GM12878 (cell line): Measurements from ENCODE around the gene NCBP3. TPM values are rescaled to one million over a fixed set of nuclear protein-coding genes. Genes with fewer than 3 reads are reported as not detected.

Experiments used
- ATAC-seq: fragments of 200-7000 bp; cut with Tn5 transposase; 3 replicates; pipeline ENCODE4 v1.9.1; 2020; ENCODE audit warnings: mild to moderate bottlenecking, moderate library complexity
- BruUV-seq: library from RNA; stranded (reverse); fragments of 400-500 nt; replicated peaks from 2 replicates; lab custom pipeline; 2021; lab: Mats Ljungman, UMichigan
- CTCF ChIA-PET: fragments of 300-600 bp; sonication (Branson Sonifier 250); formaldehyde crosslinking; extraction: SDS; loops from one replicate; lab custom pipeline; 2021; ENCODE audit warnings: inconsistent platforms; lab: Yijun Ruan, JAX
- POLR2A ChIA-PET: fragments of 350-600 bp; formaldehyde crosslinking; extraction: SDS; loops from one replicate; lab custom pipeline; 2021; ENCODE audit warnings: inconsistent platforms; lab: Charles Lee
- RAD21 ChIA-PET: fragments of 300-600 bp; sonication (Branson Sonifier 250); formaldehyde crosslinking; loops from one replicate; lab custom pipeline; 2023; ENCODE audit warnings: antibody characterized with exemption; ENCODE audit not compliant: unreplicated experiment; lab: Charles Lee
- SMC1A ChIA-PET: fragments of 300-600 bp; sonication (Branson Sonifier 250); formaldehyde crosslinking; loops from one replicate; lab custom pipeline; 2023; ENCODE audit not compliant: unreplicated experiment, uncharacterized antibody; lab: Charles Lee
- DNase-seq: peaks from one replicate; pipeline ENCODE4 v3.0.0-alpha.2; 2011; ENCODE audit warnings: low read depth, low spot score
- FAIRE-seq: peaks from 3 replicates; lab custom pipeline; 2011; peaks lifted over from hg19 to GRCh38; lab: Jason Lieb, UNC
- H2AFZ ChIP-seq: 2 replicates; pipeline ENCODE4 v1.6.0; 2011; ENCODE audit warnings: low read depth, low read length, control low read depth; ENCODE audit not compliant: control insufficient read depth
- H3K27ac ChIP-seq: 2 replicates; pipeline ENCODE4 v1.5.1; 2011; ENCODE audit warnings: control low read depth; ENCODE audit not compliant: control insufficient read depth, insufficient read depth
- H3K27me3 ChIP-seq, 2 experiments: replicated peaks in 1 of 2; 2 replicates each; pipeline versions ENCODE4 v1.6.0 to v1.6.1; 2011; ENCODE audit warnings: low read length in 1 of 2; ENCODE audit not compliant: control insufficient read depth in 2 of 2, insufficient read depth in 2 of 2
- H3K36me3 ChIP-seq, 2 experiments: 2 replicates each; pipeline ENCODE4 v1.5.1; 2011; ENCODE audit warnings: low read length in 1 of 2; ENCODE audit not compliant: control insufficient read depth in 2 of 2, insufficient read depth in 2 of 2
- H3K4me1 ChIP-seq: 2 replicates; pipeline ENCODE4 v1.6.1; 2011; ENCODE audit warnings: mild to moderate bottlenecking, low read length, moderate library complexity, mixed read lengths; ENCODE audit not compliant: control insufficient read depth, insufficient read depth
- H3K4me2 ChIP-seq: 2 replicates; pipeline ENCODE4 v1.6.0; 2011; ENCODE audit warnings: control low read depth; ENCODE audit not compliant: control insufficient read depth, insufficient read depth
- H3K4me3 ChIP-seq: fragments of 200-600 bp; sonication (generic); 2 replicates; pipeline ENCODE4 v1.5.1; 2016
- H3K79me2 ChIP-seq: 2 replicates; pipeline ENCODE4 v1.6.0; 2011; ENCODE audit warnings: low read length; ENCODE audit not compliant: control insufficient read depth, insufficient read depth
- H3K9ac ChIP-seq: 2 replicates; pipeline ENCODE4 v1.8.0; 2011; ENCODE audit warnings: low read length, control low read depth, mixed read lengths; ENCODE audit not compliant: control insufficient read depth, insufficient read depth
- H3K9me3 ChIP-seq: replicated peaks from 3 replicates; pipeline ENCODE4 v1.5.1; 2011; ENCODE audit warnings: mild to moderate bottlenecking, low read length; ENCODE audit not compliant: control insufficient read depth, insufficient read depth
- H4K20me1 ChIP-seq: 2 replicates; pipeline ENCODE4 v1.6.0; 2011; ENCODE audit not compliant: control insufficient read depth, insufficient read depth
- CHD1 ChIP-seq: IDR thresholded peaks from 2 replicates; pipeline ENCODE4 v1.6.1; 2012; ENCODE audit warnings: low read depth, low read length, improper control_type of control experiment
- DPF2 ChIP-seq: fragments of 450-650 bp; IDR thresholded peaks from 2 replicates; pipeline ENCODE4 v1.6.1; 2017; ENCODE audit warnings: mild to moderate bottlenecking
- EP300 ChIP-seq, 2 experiments: fragments of 150-350 bp in 1 of 2; IDR thresholded peaks; 2 replicates each; pipeline ENCODE4 v1.6.1; 2011 to 2012; ENCODE audit warnings: low read depth in 2 of 2, low read length in 2 of 2, borderline replicate concordance in 1 of 2, improper control_type of control experiment in 1 of 2, inconsistent platforms in 1 of 2; ENCODE audit not compliant: control insufficient read depth in 1 of 2
- ETV6 ChIP-seq, 2 experiments: fragments of 450-650 bp in 1 of 2; IDR thresholded peaks in 1 of 2; conservative IDR thresholded peaks in 1 of 2; 2 replicates each; pipeline ENCODE4 v1.6.1; 2014; ENCODE audit warnings: antibody characterized with exemption in 1 of 2, borderline replicate concordance in 1 of 2, low read depth in 1 of 2, mild to moderate bottlenecking in 1 of 2, moderate library complexity in 1 of 2
- HDAC6 ChIP-seq: fragments of 200-600 bp; sonication (generic); IDR thresholded peaks from one replicate; pipeline ENCODE4 v1.8.0; 2017; ENCODE audit warnings: antibody characterized with exemption; ENCODE audit not compliant: unreplicated experiment
- IRF4 ChIP-seq: IDR thresholded peaks from 2 replicates; pipeline ENCODE4 v1.6.1; 2011; ENCODE audit warnings: low read depth, low read length
- KDM1A ChIP-seq: fragments of 200-600 bp; sonication (generic); IDR thresholded peaks from 2 replicates; pipeline ENCODE4 v1.6.1; 2016; ENCODE audit warnings: borderline replicate concordance
- SIX5 ChIP-seq: IDR thresholded peaks from 2 replicates; pipeline ENCODE4 v1.6.1; 2011; ENCODE audit warnings: mild to moderate bottlenecking, low read depth, low read length, moderate library complexity; ENCODE audit not compliant: severe bottlenecking
- SRF ChIP-seq, 2 experiments: IDR thresholded peaks; 2 replicates each; pipeline ENCODE4 v1.6.1; 2011; ENCODE audit warnings: low read depth in 2 of 2, low read length in 2 of 2, mild to moderate bottlenecking in 1 of 2, moderate library complexity in 1 of 2
- SUZ12 ChIP-seq: fragments of 200-600 bp; sonication (generic); IDR thresholded peaks from one replicate; pipeline ENCODE4 v1.6.1; 2018; ENCODE audit warnings: antibody characterized with exemption, mild to moderate bottlenecking; ENCODE audit not compliant: unreplicated experiment
- ZSCAN29 ChIP-seq: fragments of 450-650 bp; IDR thresholded peaks from 2 replicates; pipeline ENCODE4 v1.6.1; 2017; ENCODE audit warnings: mild to moderate bottlenecking, moderate library complexity
- WGBS: methylation state at CpG from one replicate; pipeline ENCODE4 v1.1.6; 2016; ENCODE audit warnings: low lambda C conversion rate; ENCODE audit not compliant: insufficient replicate concordance, insufficient coverage; ENCODE audit errors: missing lambda C conversion rate; 5-methylcytosine and 5-hydroxymethylcytosine counted together
- in situ Hi-C: fragments of 300-500 bp; cut with MboI; formaldehyde crosslinking; loops from 9 replicates; pipeline ENCODE4 v1.14.3; 2018; ENCODE audit warnings: mixed read lengths
- intact Hi-C: fragments of 100-400 bp; cut with micrococcal nuclease; formaldehyde crosslinking; loops from one replicate; pipeline ENCODE4 v1.14.2; 2022; ENCODE audit not compliant: unreplicated experiment
- polyA plus RNA-seq, 11 experiments: library from polyadenylated mRNA; depleted of rRNA in 4 of 11; unstranded in 6 of 11; stranded (reverse) in 5 of 11; fragments of >200 nt; fragmentation: Nextera tagmentation in 4 of 11; fragmentation: Illumina TruSeq in 1 of 11; extraction: Ambion mirVana in 4 of 11; extraction: Trizol in 1 of 11; gene quantifications; 1 replicate in 1 of 11; 2 replicates in 10 of 11; pipeline versions ENCODE4 v1.2.1 to v1.2.3, GENCODE V29; 2011 to 2016; ENCODE audit warnings: inconsistent platforms in 2 of 11, missing spikeins in 2 of 11, low read depth in 1 of 11
- total RNA-seq, 4 experiments: library from RNA; depleted of rRNA in 3 of 4; stranded (reverse); fragments of >200 nt in 3 of 4; fragmentation: Illumina TruSeq in 1 of 4; extraction: Trizol in 1 of 4; gene quantifications; 2 replicates each; pipeline versions ENCODE4 v1.2.1 to v1.2.3, GENCODE V29; 2013 to 2021
- TF ChIP-seq, protein P1 (sequence below): IDR thresholded peaks from 2 replicates; pipeline ENCODE4 v1.6.1; 2011; ENCODE audit warnings: borderline replicate concordance, low read depth, mild to moderate bottlenecking, moderate library complexity, low read length; ENCODE audit not compliant: insufficient read depth, poor library complexity, severe bottlenecking
- TF ChIP-seq, protein P2 (sequence below): fragments of 450-650 bp; IDR thresholded peaks from 2 replicates; pipeline ENCODE4 v1.6.1; 2017; ENCODE audit warnings: mild to moderate bottlenecking
- TF ChIP-seq, protein P3 (sequence below): fragments of 150-350 bp; IDR thresholded peaks from 2 replicates; pipeline ENCODE4 v1.6.1; 2014; ENCODE audit warnings: mild to moderate bottlenecking, low read depth, low read length
- TF ChIP-seq, protein P4 (sequence below): fragments of 450-650 bp; IDR thresholded peaks from 2 replicates; pipeline ENCODE4 v1.6.1; 2017; ENCODE audit warnings: borderline replicate concordance

NCBP3 gene
- total and polyA plus RNA-seq, 10 of the 15 experiments (the other 5 are each of a cell fraction or from before 2014, with no cell fraction given): 5.2 to 32.0 (median 23.2) TPM

GRCh38 chr17:3765981-3766380 is 80.1 kb downstream of the NCBP3 start:
- H3K4me2 ChIP-seq: no peak overlapping the region; the same call in 1 of the 2 replicates
- H3K9ac ChIP-seq: no peak overlapping the region; the same call in 1 of the 2 replicates
- WGBS: 96% methylated on average over 9 of the region's 9 CpGs
- no peaks in the 10 kb centered on the region for H3K36me3 ChIP-seq
- RAD21 ChIA-PET: interaction anchor here (0.6 to 5.7 kb wide), 3 partner anchors 27 to 60 kb away, joined by 3 to 42 read pairs (median 3); no protein-coding TSS in a partner anchor
- no TSS peak for BruUV-seq
- DNase-seq (no peak), FAIRE-seq (no peak), ATAC-seq (no peak)
- no peak overlapping the region for H3K4me3 ChIP-seq
- no peaks in the 10 kb centered on the region for H3K27me3 ChIP-seq
- in situ Hi-C loops: no loop called here
- no peak overlapping the region for H3K27ac ChIP-seq
- H3K79me2 ChIP-seq: no peaks in the 10 kb centered on the region
- SMC1A ChIA-PET: interaction anchor here (0.7 to 1.3 kb wide), 5 partner anchors 26 to 61 kb away, joined by 3 to 7 read pairs (median 3); no protein-coding TSS in a partner anchor
- intact Hi-C loops: no loop called here
- POLR2A ChIA-PET: interaction anchor here (1.0 kb wide), 1 partner anchor 70 kb away, joined by 3 read pairs; no protein-coding TSS in a partner anchor
- CTCF ChIA-PET: interaction anchor here (0.9 to 2.5 kb wide), 6 partner anchors 15 to 309 kb away, joined by 3 to 19 read pairs (median 3); no protein-coding TSS in a partner anchor
- no peaks in the 10 kb centered on the region; the same call in 2 of the 3 replicates for H3K9me3 ChIP-seq
- no peaks in the 10 kb centered on the region for H4K20me1 ChIP-seq
- TF ChIP-seq ETV6 (conservative IDR thresholded peaks at IDR 0.05 in 1 of 2, IDR thresholded peaks at IDR 0.05 in 1 of 2; ENCODE audit: borderline replicate concordance in 1 of 2, low read depth in 1 of 2) (no peak), ZSCAN29 (no peak), CHD1 (no peak), HDAC6 (no peak), IRF4 (no peak), EP300 (IDR thresholded peaks at IDR 0.05; ENCODE audit: borderline replicate concordance in 1 of 2, control insufficient read depth in 1 of 2, low read depth in 2 of 2, low read length in 2 of 2) (no peak), KDM1A (no peak), DPF2 (no peak), SIX5 (no peak), SUZ12 (no peak), SRF (IDR thresholded peaks at IDR 0.05; ENCODE audit: low read depth in 2 of 2, low read length in 2 of 2) (no peak)
- TF ChIP-seq, protein P1, sequence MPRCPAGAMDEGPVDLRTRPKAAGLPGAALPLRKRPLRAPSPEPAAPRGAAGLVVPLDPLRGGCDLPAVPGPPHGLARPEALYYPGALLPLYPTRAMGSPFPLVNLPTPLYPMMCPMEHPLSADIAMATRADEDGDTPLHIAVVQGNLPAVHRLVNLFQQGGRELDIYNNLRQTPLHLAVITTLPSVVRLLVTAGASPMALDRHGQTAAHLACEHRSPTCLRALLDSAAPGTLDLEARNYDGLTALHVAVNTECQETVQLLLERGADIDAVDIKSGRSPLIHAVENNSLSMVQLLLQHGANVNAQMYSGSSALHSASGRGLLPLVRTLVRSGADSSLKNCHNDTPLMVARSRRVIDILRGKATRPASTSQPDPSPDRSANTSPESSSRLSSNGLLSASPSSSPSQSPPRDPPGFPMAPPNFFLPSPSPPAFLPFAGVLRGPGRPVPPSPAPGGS: no peak
- TF ChIP-seq, protein P2, sequence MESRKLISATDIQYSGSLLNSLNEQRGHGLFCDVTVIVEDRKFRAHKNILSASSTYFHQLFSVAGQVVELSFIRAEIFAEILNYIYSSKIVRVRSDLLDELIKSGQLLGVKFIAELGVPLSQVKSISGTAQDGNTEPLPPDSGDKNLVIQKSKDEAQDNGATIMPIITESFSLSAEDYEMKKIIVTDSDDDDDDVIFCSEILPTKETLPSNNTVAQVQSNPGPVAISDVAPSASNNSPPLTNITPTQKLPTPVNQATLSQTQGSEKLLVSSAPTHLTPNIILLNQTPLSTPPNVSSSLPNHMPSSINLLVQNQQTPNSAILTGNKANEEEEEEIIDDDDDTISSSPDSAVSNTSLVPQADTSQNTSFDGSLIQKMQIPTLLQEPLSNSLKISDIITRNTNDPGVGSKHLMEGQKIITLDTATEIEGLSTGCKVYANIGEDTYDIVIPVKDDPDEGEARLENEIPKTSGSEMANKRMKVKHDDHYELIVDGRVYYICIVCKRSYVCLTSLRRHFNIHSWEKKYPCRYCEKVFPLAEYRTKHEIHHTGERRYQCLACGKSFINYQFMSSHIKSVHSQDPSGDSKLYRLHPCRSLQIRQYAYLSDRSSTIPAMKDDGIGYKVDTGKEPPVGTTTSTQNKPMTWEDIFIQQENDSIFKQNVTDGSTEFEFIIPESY: no peak
- TF ChIP-seq, protein P3, sequence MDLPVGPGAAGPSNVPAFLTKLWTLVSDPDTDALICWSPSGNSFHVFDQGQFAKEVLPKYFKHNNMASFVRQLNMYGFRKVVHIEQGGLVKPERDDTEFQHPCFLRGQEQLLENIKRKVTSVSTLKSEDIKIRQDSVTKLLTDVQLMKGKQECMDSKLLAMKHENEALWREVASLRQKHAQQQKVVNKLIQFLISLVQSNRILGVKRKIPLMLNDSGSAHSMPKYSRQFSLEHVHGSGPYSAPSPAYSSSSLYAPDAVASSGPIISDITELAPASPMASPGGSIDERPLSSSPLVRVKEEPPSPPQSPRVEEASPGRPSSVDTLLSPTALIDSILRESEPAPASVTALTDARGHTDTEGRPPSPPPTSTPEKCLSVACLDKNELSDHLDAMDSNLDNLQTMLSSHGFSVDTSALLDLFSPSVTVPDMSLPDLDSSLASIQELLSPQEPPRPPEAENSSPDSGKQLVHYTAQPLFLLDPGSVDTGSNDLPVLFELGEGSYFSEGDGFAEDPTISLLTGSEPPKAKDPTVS: no peak
- TF ChIP-seq, protein P4, sequence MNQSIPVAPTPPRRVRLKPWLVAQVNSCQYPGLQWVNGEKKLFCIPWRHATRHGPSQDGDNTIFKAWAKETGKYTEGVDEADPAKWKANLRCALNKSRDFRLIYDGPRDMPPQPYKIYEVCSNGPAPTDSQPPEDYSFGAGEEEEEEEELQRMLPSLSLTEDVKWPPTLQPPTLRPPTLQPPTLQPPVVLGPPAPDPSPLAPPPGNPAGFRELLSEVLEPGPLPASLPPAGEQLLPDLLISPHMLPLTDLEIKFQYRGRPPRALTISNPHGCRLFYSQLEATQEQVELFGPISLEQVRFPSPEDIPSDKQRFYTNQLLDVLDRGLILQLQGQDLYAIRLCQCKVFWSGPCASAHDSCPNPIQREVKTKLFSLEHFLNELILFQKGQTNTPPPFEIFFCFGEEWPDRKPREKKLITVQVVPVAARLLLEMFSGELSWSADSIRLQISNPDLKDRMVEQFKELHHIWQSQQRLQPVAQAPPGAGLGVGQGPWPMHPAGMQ: no peak
- TF ChIP-seq, all 136 proteins: peak for 0
- Histone ChIP-seq H2AFZ (peak overlapping the region; percentile 71; the same call in 1 of the 2 replicates), H3K4me1 (peaks cover 33% of the 10 kb centered on the region)
